Left lung (tissue), 10 donors: Measurements from ENCODE around the gene CPNE7. TPM values are rescaled to one million over a fixed set of nuclear protein-coding genes. Genes with fewer than 3 reads are reported as not detected.
A peak's percentile ranks its signal among the peaks of the same experiment; 100 is the strongest.

ENCODE experiments used
- ATAC-seq: fragments of 200-7000 bp; cut with Tn5 transposase; one replicate; pipeline ENCODE4 v1.9.1; 2020; ENCODE audit warnings: moderate library complexity
- DNase-seq, 4 donors: peaks; one replicate each; pipeline ENCODE4 v3.0.0-alpha.2; 2013 to 2020
- H3K27ac ChIP-seq, 2 donors: fragments of 200-600 bp; sonication (generic) in 1 of 2; one replicate each; pipeline versions ENCODE4 v1.5.0 to v1.8.0; 2020 to 2021
- H3K27me3 ChIP-seq, 2 donors: fragments of 200-600 bp; sonication (generic) in 1 of 2; one replicate each; pipeline versions ENCODE4 v1.5.0 to v1.8.0; 2020 to 2021
- H3K36me3 ChIP-seq, 2 donors: fragments of 200-600 bp; sonication (generic) in 1 of 2; one replicate each; pipeline versions ENCODE4 v1.5.0 to v1.8.0; 2020 to 2021
- H3K4me1 ChIP-seq, 2 donors: fragments of 200-600 bp; one replicate each; pipeline ENCODE4 v1.8.0; 2021
- H3K4me3 ChIP-seq, 2 donors: fragments of 200-600 bp; sonication (generic) in 1 of 2; one replicate each; pipeline versions ENCODE4 v1.5.0 to v1.8.0; 2020 to 2021; ENCODE audit warnings: mild to moderate bottlenecking in 1 of 2
- H3K9me3 ChIP-seq, 2 donors: fragments of 200-600 bp; sonication (generic) in 1 of 2; one replicate each; pipeline versions ENCODE4 v1.5.0 to v1.8.0; 2020 to 2021
- CTCF ChIP-seq, 2 donors: fragments of 200-600 bp; sonication (generic) in 1 of 2; IDR thresholded peaks; one replicate each; pipeline versions ENCODE4 v1.5.0 to v1.8.0; 2021; ENCODE audit warnings: antibody characterized with exemption in 2 of 2
- intact Hi-C, 2 donors: fragments of 100-400 bp; cut with DNase I; formaldehyde crosslinking; loops; one replicate each; pipeline versions ENCODE4 v1.11.2 to v1.14.2; 2022
- polyA plus RNA-seq, 6 donors: library from polyadenylated mRNA; unstranded; fragments of 120-200 nt; gene quantifications; one replicate each; pipeline ENCODE4 v1.2.1, GENCODE V29; 2013; ENCODE audit not compliant: insufficient read length in 6 of 6
- total RNA-seq, 2 donors: library from RNA; stranded (reverse); fragmentation: NEBNext Ultra II Directional; extraction: Animal tissue kit (Norgen Biotek cat#: 25700); gene quantifications; one replicate each; pipeline ENCODE4 v1.2.1, GENCODE V29; 2021
- donor health status: DM: no; HTN: yes; CAD: no.
- donor health status: DM: no; HTN: no; CAD: no.

The CPNE7 gene
- total and polyA plus RNA-seq, 8 donors = 0.26 to 1.3 (median 0.36) TPM; not detected in 1

GRCh38 chr16:89605186-89605970 lies 29.8 kb downstream of the CPNE7 start:
- H3K36me3 ChIP-seq = no peaks in the 10 kb centered on the region
- intact Hi-C loops = no loop called here
- H3K9me3 ChIP-seq = no peaks in the 10 kb centered on the region
- DNase-seq (peak in 1 of 4 donors; percentile 68), ATAC-seq (no peak)
- no peak overlapping the region for H3K27ac ChIP-seq
- H3K4me3 ChIP-seq = no peak overlapping the region
- peaks cover 10 to 14% of the 10 kb centered on the region in 2 donors for H3K4me1 ChIP-seq
- peaks cover 0 to 17% of the 10 kb centered on the region in 2 donors for H3K27me3 ChIP-seq
- no peak for TF ChIP-seq CTCF (IDR thresholded peaks at IDR 0.05)

- no peak for TF ChIP-seq CTCF (IDR thresholded peaks at IDR 0.05)
- Histone ChIP-seq H3K4me1 (peaks cover 10 to 14% of the 10 kb centered on the region in 2 donors), H3K9me3 (no peaks in the 10 kb centered on the region), H3K27me3 (peaks cover 0 to 17% of the 10 kb centered on the region in 2 donors), H3K27ac (no peak overlapping the region), H3K36me3 (no peaks in the 10 kb centered on the region), H3K4me3 (no peak overlapping the region)
- intact Hi-C loops = no loop called here
- DNase-seq = no peak
- no peak for ATAC-seq
Observed at GRCh38 chr16:89606006-89606405, 30.4 kb downstream of the CPNE7 start.

GRCh38 chr16:89607453-89607852 lies 31.9 kb downstream of the CPNE7 start:
- H3K4me3 ChIP-seq = no peak overlapping the region
- ATAC-seq (no peak), DNase-seq (no peak)
- intact Hi-C loops = no loop called here
- no peaks in the 10 kb centered on the region for H3K36me3 ChIP-seq
- no peak for TF ChIP-seq CTCF (IDR thresholded peaks at IDR 0.05)
- peaks cover 0 to 9% of the 10 kb centered on the region in 2 donors for H3K27me3 ChIP-seq
- H3K4me1 ChIP-seq = peaks cover 4 to 7% of the 10 kb centered on the region in 2 donors
- H3K27ac ChIP-seq = no peak overlapping the region
- no peaks in the 10 kb centered on the region for H3K9me3 ChIP-seq

- ATAC-seq = no peak
- Histone ChIP-seq H3K36me3 (no peaks in the 10 kb centered on the region), H3K27me3 (peaks cover 0 to 2% of the 10 kb centered on the region in 2 donors), H3K4me1 (peaks cover 0 to under 1% of the 10 kb centered on the region in 2 donors), H3K27ac (no peak overlapping the region), H3K9me3 (no peaks in the 10 kb centered on the region), H3K4me3 (no peak overlapping the region)
- intact Hi-C loops = no loop called here
- DNase-seq = no peak
- no peak for TF ChIP-seq CTCF (IDR thresholded peaks at IDR 0.05)
Observed at GRCh38 chr16:89607937-89608740, 32.6 kb downstream of the CPNE7 start.

- H3K4me3 ChIP-seq = no peak overlapping the region
- DNase-seq (no peak), ATAC-seq (no peak)
- no peak overlapping the region for H3K27ac ChIP-seq
- H3K27me3 ChIP-seq = peaks cover 0 to 5% of the 10 kb centered on the region in 2 donors
- H3K9me3 ChIP-seq = no peaks in the 10 kb centered on the region
- intact Hi-C loops = no loop called here
- no peak for TF ChIP-seq CTCF (IDR thresholded peaks at IDR 0.05)
- no peaks in the 10 kb centered on the region for H3K4me1 ChIP-seq
- H3K36me3 ChIP-seq = no peaks in the 10 kb centered on the region
Observed at GRCh38 chr16:89610108-89610453, 34.5 kb downstream of the CPNE7 start.
